NCI-H226 (cell line): ENCODE data around the gene LRRC8C.
A peak's percentile ranks its signal among the peaks of the same experiment; 100 is the strongest.

ENCODE experiments used
- DNase-seq: peaks from one replicate; pipeline ENCODE4 v3.0.0-alpha.2; 2015

LRRC8C gene

DNA sequence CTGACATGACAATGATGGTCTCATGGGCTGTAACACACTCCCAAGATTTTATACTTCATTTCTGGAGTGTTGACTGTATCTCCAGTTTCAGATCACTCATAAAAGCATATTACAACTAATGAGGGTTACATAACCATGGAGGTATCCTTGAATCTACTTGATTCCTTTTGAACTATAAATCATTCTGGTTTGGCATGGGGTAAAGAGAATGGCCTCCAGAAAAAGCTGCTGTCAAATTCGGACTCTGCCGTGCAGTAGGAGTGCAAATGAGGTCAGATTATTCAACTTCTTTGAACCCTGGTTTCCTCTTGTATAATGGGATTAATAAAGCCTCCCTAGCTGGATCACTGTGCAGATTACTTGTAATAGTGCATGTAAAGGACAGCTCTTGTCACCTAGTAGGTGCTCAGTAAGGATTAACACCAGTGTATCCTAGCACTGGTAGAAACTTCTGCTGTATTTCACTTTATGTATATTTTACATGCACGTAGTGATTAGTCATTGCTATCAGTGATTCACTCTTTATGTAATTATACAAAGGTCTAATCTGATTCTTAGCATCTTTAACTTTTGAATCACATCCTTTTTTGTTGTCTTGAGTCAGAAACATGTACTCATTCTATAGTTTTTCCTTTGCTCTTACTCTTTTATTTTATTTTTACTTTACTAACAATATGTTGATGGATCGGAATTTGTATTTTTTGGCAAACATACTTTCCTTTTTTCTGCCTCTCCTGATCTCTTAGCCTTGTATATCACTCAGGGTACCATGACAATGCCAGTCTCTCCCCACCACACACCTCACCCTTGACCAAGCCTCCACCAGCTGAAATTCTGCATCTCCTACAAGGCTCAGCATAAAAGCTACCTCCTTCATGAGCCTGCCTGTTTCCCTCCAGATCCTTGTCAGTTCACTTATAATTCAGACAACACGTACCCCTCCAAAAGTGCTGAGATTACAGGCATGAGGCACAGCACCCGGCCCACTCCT is 3.2 kb downstream of the LRRC8C start:
- peak; percentile 78 for DNase-seq

- no peak for DNase-seq
Observed at GRCh38 chr1:89637496-89637895, 4.6 kb downstream of the LRRC8C start.

DNA sequence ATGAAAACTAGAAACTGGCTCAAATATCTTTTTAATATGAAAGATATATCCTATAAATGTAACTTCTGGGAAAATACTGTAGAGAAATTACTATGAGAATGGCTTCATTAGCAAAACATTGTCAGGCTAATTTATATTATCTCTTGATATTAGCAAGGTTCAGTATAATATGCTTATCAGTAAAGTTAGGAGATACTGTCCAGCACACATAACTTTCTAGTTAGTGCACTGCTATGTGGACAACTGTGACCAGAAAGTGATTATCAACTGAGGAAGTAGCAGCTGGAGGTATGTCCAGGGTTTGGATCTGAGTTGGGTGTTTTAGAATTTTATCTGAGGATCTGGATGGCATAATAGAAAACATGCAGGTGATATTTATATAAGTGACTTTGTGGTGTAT is 7.5 kb downstream of the LRRC8C start:
- no peak for DNase-seq

GRCh38 chr1:89641781-89642180 is 8.9 kb downstream of the LRRC8C start:
- DNase-seq = no peak

GRCh38 chr1:89643577-89643976 is 10.7 kb downstream of the LRRC8C start:
- DNase-seq = no peak

- DNase-seq = no peak
Observed at GRCh38 chr1:89644119-89644814, 11.3 kb downstream of the LRRC8C start.

- no peak for DNase-seq
Observed at GRCh38 chr1:89646259-89646658, 13.3 kb downstream of the LRRC8C start.

GRCh38 chr1:89649783-89650182 is 16.9 kb downstream of the LRRC8C start:
- DNase-seq = no peak

DNA sequence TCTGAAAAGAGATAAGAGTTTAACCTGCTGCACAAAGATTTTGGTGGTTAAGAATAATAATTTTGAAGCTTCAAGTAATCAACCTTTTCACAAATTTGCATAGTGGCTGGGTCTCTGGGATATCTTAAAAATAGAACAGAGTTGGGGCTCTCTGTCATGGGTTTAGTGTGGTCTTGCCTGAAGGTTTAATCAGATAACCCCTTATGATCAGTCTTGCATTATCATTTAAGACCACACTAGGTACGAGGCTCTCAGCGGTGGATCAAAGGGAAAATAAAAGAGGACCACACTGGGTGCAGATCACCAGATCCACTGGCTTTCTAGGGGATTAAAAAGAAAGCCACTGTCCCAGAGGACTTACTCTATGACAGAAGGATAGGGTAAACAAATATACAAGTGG is 19.5 kb downstream of the LRRC8C start:
- no peak for DNase-seq

DNA sequence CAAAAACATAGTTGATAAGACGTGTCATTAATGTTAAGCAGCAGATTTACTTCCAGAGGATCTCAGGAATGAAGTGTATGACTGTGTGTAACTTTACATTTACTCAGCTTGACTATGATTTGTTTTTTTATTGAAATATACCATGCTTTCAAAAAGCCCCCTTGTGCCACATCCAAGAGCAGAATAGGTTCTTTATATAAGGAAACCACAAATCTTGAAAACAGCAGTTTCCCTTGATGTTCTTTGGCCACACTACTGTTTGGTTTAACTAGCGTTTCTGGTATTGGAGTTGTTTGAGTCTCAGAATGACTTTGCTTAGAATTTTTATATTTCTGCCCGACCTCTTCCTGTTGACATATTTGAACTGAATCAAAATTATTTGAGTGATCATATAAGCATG is 25.0 kb downstream of the LRRC8C start:
- no peak for DNase-seq

DNA sequence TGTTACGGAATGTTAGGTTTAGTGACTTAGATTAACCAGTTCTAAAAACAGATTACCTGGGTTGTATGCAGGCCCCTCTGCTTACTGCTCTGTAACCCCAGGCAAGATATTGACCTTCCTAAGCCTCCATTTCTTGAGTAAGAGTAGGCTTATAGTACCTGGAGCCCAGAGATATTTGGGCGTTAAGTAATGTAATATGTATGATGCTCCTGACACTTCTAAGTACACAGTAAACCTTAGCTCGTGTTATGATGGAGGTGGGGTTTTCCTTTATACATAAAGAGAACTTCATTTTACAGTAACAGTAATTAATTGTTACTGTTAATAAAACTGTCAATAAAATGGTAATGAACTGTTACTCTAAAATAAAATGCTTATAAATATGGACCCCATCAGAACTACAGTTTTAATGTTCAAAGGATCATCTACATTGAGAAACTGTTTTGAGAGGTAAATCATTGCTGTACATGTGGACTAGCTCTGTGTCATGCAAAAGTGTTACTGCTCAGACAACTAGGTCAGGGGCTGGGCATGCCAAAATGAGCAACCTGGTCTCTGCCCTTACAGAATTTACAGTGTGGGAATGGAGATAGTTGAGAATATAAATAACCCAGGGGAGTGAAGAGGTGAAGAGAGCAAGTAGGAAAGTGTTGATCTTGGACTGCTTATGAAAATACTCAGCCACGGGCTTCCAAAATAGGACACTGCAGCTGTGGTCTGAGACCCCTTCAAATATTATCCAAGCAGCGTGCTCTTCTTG is 26.6 kb downstream of the LRRC8C start:
- no peak for DNase-seq

GRCh38 chr1:89660224-89661061 is 27.5 kb downstream of the LRRC8C start:
- no peak for DNase-seq

DNA sequence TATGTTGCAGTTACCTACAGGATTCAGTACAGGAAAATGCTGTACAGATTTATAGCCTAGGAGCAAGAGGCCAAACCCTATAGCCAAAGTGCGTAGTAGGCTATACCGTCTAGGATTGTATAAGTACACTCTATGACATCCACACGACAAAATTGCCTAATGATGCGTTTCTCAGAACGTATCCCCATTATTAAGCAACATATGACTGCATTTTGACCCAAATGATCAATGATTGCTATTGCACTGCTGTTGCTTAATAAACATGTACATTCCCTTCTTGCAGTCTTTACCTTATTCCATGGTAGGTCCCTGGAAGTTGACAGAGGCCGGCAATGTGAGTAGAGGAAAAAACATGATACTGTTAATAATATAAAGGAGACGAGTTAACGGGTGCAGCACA is 33.0 kb downstream of the LRRC8C start:
- no peak for DNase-seq

GRCh38 chr1:89666640-89667039 is 33.7 kb downstream of the LRRC8C start:
- no peak for DNase-seq

DNA sequence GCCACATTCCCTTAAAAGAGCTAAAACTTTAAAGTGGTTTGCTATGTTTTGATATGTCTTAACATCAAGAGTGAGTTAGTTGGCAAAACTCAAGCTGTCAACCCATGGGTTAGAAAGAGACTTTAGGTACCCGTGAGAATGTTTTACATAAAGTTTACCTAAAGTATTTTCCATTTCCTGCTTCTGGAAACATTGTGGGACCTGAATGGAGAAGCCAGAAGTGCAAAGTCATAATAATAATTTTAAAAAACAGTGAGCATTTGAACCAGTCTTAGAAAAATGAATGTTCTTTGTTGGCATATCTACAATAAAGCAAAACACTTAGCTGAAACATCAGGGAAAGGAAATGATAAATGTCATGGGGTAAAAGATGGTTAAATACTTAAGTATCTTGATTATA is 34.8 kb downstream of the LRRC8C start:
- no peak for DNase-seq

DNA sequence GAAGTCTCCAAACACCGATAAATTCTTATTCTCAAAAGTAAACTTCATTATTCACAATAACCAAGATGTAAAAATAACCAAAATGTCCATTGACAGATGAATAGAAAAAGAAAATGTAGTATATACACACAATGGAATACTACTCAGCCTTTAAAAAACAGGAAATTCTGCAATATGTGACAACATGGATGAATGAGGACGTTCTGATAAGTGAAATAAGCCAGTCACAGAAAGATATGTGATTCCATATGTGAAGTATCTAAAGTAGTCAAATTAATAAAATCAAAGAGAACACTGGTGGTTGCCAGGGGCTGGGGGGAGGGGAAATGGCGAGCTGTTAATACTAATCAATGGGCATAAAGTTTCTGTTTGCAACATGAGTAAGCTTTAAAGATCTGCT is 36.0 kb downstream of the LRRC8C start:
- no peak for DNase-seq

- DNase-seq = no peak
Observed at GRCh38 chr1:89669441-89669840, 36.5 kb downstream of the LRRC8C start.

DNA sequence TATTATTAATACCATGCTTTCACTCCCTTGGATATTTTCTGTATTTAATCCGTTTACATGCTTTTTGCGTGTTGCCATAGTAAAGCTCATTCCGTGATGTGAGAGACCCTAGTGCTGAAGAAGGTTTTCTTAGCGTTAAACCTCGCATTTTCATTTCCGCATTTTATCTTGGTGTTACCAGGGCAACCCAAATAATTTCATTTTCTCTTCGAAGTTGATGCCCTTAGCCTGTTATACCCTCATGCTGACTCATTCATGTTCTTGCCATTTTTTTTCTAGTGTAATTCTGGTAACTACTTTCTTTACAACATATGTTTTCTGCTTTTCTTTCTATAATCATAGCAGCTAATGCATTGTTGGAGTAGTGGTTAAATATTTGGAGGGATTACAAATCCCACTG is 37.2 kb downstream of the LRRC8C start:
- DNase-seq = no peak

DNA sequence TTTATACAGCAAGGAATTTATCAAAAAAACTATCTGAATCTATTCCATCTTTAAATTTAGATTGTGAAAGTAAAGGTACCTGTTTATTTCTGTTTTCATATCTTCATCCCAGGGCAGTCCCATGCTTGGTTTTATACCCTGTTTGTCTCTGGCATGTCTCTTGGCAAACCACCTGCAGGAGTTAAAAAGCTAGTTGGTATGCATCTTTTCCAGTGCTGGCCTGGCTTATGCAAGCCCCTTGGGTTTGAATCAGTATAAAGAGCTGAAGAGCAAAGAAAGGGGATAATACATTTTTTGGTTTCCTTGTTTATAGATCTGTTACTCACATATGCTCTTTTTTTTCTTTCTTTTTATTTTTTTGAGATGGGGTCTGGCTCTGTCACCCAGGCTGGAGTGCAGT is 37.8 kb downstream of the LRRC8C start:
- no peak for DNase-seq

DNA sequence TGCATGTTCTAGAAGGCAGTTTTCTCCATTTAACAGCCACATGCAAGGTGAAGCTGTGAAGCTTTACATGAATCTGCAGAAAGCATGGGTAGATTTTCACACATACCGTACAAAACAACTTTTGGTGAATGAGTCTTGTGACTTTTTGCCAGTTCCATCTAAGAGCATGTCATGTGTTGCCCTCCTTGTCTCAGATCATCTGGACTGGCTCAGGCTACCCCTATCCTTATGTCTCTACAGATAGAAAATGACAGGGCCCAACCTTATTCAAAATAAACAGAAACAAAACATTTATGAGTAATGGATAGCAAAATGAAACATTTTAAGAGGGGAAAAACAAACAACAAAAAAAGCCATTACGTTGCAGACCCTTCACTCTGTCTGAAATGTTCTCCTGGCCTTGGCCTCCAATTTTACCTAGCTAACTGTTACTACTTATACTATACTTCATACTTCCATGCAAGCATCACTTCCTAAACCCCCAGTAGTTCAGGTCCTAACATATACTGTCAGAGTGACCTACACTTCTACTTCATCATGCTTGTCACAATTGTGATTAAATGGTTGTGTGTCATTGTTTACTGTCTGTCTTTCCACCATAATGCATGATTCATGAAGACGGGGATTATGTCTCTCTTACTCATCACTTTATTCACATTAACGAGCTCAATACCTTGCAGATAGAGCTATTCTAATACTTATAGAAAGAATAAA is 39.0 kb downstream of the LRRC8C start:
- peak; percentile 16 for DNase-seq

GRCh38 chr1:89672489-89673183 is 39.7 kb downstream of the LRRC8C start:
- DNase-seq = no peak
